Thyroid gland (tissue), 4 donors: ENCODE data around the gene PPM1L. TPM values are rescaled to one million over a fixed set of nuclear protein-coding genes. Genes with fewer than 3 reads are reported as not detected.

Experiments used
- DNase-seq, 2 donors: peaks; one replicate each; pipeline ENCODE4 v3.0.0-alpha.2; 2019
- H3K27ac ChIP-seq, 3 donors: fragments of 200-600 bp; sonication (generic); 1 replicate in 2 of 3; 2 replicates in 1 of 3; pipeline ENCODE4 v1.5.1; 2016 to 2019; ENCODE audit warnings: mild to moderate bottlenecking in 1 of 3, moderate library complexity in 1 of 3
- H3K27me3 ChIP-seq: fragments of 200-600 bp; sonication (generic); one replicate; pipeline ENCODE4 v1.5.1; 2019
- H3K36me3 ChIP-seq, 2 donors: fragments of 200-600 bp; sonication (generic); one replicate each; pipeline ENCODE4 v1.5.1; 2016 to 2019
- H3K4me1 ChIP-seq, 2 donors: fragments of 200-600 bp; sonication (generic); one replicate each; pipeline ENCODE4 v1.5.1; 2017 to 2019
- H3K4me3 ChIP-seq, 3 donors: fragments of 200-600 bp; sonication (generic); replicated peaks in 1 of 3; 1 replicate in 2 of 3; 2 replicates in 1 of 3; pipeline ENCODE4 v1.5.1; 2016; ENCODE audit warnings: mild to moderate bottlenecking in 1 of 3
- H3K9me3 ChIP-seq: fragments of 200-600 bp; sonication (generic); one replicate; pipeline ENCODE4 v1.5.1; 2017
- CTCF ChIP-seq, 6 experiments: fragments of 200-600 bp in 3 of 6; fragments of 450-650 bp in 3 of 6; sonication (generic) in 3 of 6; IDR thresholded peaks; one replicate each; pipeline ENCODE4 v1.5.1; 2016 to 2019; ENCODE audit warnings: antibody characterized with exemption in 6 of 6, mild to moderate bottlenecking in 2 of 6, inconsistent platforms in 1 of 6, moderate library complexity in 1 of 6
- POLR2A ChIP-seq, 2 donors: fragments of 450-650 bp; IDR thresholded peaks; one replicate each; pipeline ENCODE4 v1.6.1; 2017; ENCODE audit warnings: antibody characterized with exemption in 2 of 2, mild to moderate bottlenecking in 2 of 2, moderate library complexity in 1 of 2
- WGBS, 2 donors: methylation state at CpG; one replicate each; pipeline ENCODE4 v1.1.5; 2017; 5-methylcytosine and 5-hydroxymethylcytosine counted together
- intact Hi-C: fragments of 100-400 bp; cut with DNase I; formaldehyde crosslinking; loops from one replicate; pipeline ENCODE4 v1.15.1; 2023
- total RNA-seq, 4 donors: library from RNA; depleted of rRNA; stranded (reverse); fragments of >200 nt; gene quantifications; one replicate each; pipeline ENCODE4 v1.2.3, GENCODE V29; 2016

PPM1L gene
- total RNA-seq, 4 donors from 2014 or later, result 47.2 to 77.4 (median 50.4) TPM

GRCh38 chr3:160753953-160754352, 2.1 kb upstream of the PPM1L start:
- Histone ChIP-seq H3K36me3 (no peaks in the 10 kb centered on the region), H3K4me1 (peaks cover 23 to 27% of the 10 kb centered on the region in 2 donors), H3K9me3 (no peaks in the 10 kb centered on the region), H3K4me3 (peak overlapping the region in 1 of 3 donors; percentile 80), H3K27me3 (no peaks in the 10 kb centered on the region), H3K27ac (peak overlapping the region in 1 of 3 donors; percentile 93)
- TF ChIP-seq CTCF (IDR thresholded peaks at IDR 0.05) (no peak), POLR2A (IDR thresholded peaks at IDR 0.05) (no peak)
- 58 to 67% methylated on average over 2 of the region's 2 CpGs for WGBS, 2 donors
- DNase-seq, result no peak
- intact Hi-C loops, result no loop called here

- WGBS, 2 donors, result 1% methylated on average over 23 to 27 of the region's 27 CpGs
- intact Hi-C loops, result no loop called here
- DNase-seq, result peak; percentile 37 to 40
These were observed 1.6 kb upstream of the PPM1L start for GRCh38 chr3:160754371-160754854.

GRCh38 chr3:160754855-160755747, 930 bp upstream of the PPM1L start:
- intact Hi-C loops, result no loop called here
- Histone ChIP-seq H3K4me3 (peak overlapping the region; percentile 80 to 95 (median 89)), H3K36me3 (no peaks in the 10 kb centered on the region), H3K9me3 (no peaks in the 10 kb centered on the region), H3K27ac (peak overlapping the region; percentile 93 to 96 (median 95)), H3K4me1 (peaks cover 24 to 33% of the 10 kb centered on the region in 2 donors), H3K27me3 (no peaks in the 10 kb centered on the region)
- TF ChIP-seq POLR2A (IDR thresholded peaks at IDR 0.05), result peak; percentile 28 to 98
- peak in 1 of 6 experiments; percentile 7 for TF ChIP-seq CTCF (IDR thresholded peaks at IDR 0.05)
- WGBS, 2 donors, result 0% methylated on average over 17 to 19 of the region's 85 CpGs
- peak; percentile 93 to 95 for DNase-seq

More at GRCh38 chr3:160754371-160754854, 1.6 kb upstream of the PPM1L start:
- no peaks in the 10 kb centered on the region for H3K36me3 ChIP-seq
- H3K4me1 ChIP-seq, result peaks cover 24 to 31% of the 10 kb centered on the region in 2 donors
- H3K9me3 ChIP-seq, result no peaks in the 10 kb centered on the region
- no peak for TF ChIP-seq POLR2A (IDR thresholded peaks at IDR 0.05)
- TF ChIP-seq CTCF (IDR thresholded peaks at IDR 0.05), result no peak
- peak overlapping the region; percentile 93 to 96 (median 95) for H3K27ac ChIP-seq
- no peaks in the 10 kb centered on the region for H3K27me3 ChIP-seq
- H3K4me3 ChIP-seq, result peak overlapping the region; percentile 43 to 89 (median 80)

GRCh38 chr3:160757233-160758106, 1.4 kb downstream of the PPM1L start:
- Histone ChIP-seq H3K4me3 (peak overlapping the region; percentile 4 to 95 (median 80)), H3K4me1 (peaks cover 24 to 33% of the 10 kb centered on the region in 2 donors), H3K9me3 (no peaks in the 10 kb centered on the region), H3K27me3 (no peaks in the 10 kb centered on the region), H3K36me3 (no peaks in the 10 kb centered on the region), H3K27ac (peak overlapping the region in 1 of 3 donors; percentile 96)
- 25 to 39% methylated on average over 9 to 20 of the region's 20 CpGs for WGBS, 2 donors
- intact Hi-C loops, result no loop called here
- DNase-seq, result peak; percentile 39 to 51
- no peak for TF ChIP-seq CTCF (IDR thresholded peaks at IDR 0.05)
- TF ChIP-seq POLR2A (IDR thresholded peaks at IDR 0.05), result no peak
